Placental epithelial cell (primary cell): Measurements from ENCODE around the gene TRAPPC5. TPM values are rescaled to one million over a fixed set of nuclear protein-coding genes. Genes with fewer than 3 reads are reported as not detected.

Experiments used
- total RNA-seq: library from RNA; depleted of rRNA; stranded (reverse); fragments of >200 nt; gene quantifications from 2 replicates; pipeline ENCODE4 v1.2.3, GENCODE V29; 2012

Gene TRAPPC5
- 22.8 and 71.0 TPM in 2 replicates for total RNA-seq

GRCh38 chr19:7680606-7681339, at the start of gene TRAPPC5:
Gene TRAPPC5, plus strand, starts transcription at chr19:7680833. Its CDS starts 1,421 bp downstream, at chr19:7682254.

GRCh38 chr19:7633698-7634097, 46.9 kb upstream of the TRAPPC5 start, which contains the start of gene PCP2:
Gene PCP2, minus strand, starts transcription at chr19:7633719. Its CDS starts 262 bp downstream, at chr19:7633457.

GRCh38 chr19:7636691-7637373, 43.8 kb upstream of the TRAPPC5 start, which contains the start of gene STXBP2:
Gene STXBP2, plus strand, starts transcription at chr19:7637110. Its CDS starts 40 bp downstream, at chr19:7637150.

GRCh38 chr19:7668842-7669241, 11.8 kb upstream of the TRAPPC5 start, which contains the start of gene RETN:
Gene RETN, plus strand, starts transcription at chr19:7669049. Its CDS starts 278 bp downstream, at chr19:7669327.

GRCh38 chr19:7676854-7677253, 3.8 kb upstream of the TRAPPC5 start, which contains the start of gene MCEMP1:
Gene MCEMP1, plus strand, starts transcription at chr19:7677090. Its CDS starts 31 bp downstream, at chr19:7677121.

GRCh38 chr19:7701654-7702457, 21.2 kb downstream of the TRAPPC5 start, which contains the start of gene FCER2:
Gene FCER2, minus strand, starts transcription at chr19:7702131. Its CDS starts 2,371 bp downstream, at chr19:7699760.

GRCh38 chr19:7732045-7732444, 51.4 kb downstream of the TRAPPC5 start, which contains the start of gene CLEC4G:
Gene CLEC4G, minus strand, starts transcription at chr19:7732110. Its CDS starts 8 bp downstream, at chr19:7732102.

Other genes with a start within 250 kb of the TRAPPC5 start
- 2.8 and 5.9 TPM in 2 replicates for gene PEX11G, start 191.8 kb upstream of the TRAPPC5 start, total RNA-seq
- gene ZNF358, start 164.7 kb upstream of the TRAPPC5 start, total RNA-seq = 44.0 and 47.5 TPM in 2 replicates
- gene MCOLN1, start 158.2 kb upstream of the TRAPPC5 start, total RNA-seq = 6.8 and 7.9 TPM in 2 replicates
- 130 and 198 TPM in 2 replicates for gene PNPLA6, start 145.1 kb upstream of the TRAPPC5 start, total RNA-seq
- 7.8 and 8.2 TPM in 2 replicates for gene CAMSAP3, start 85.0 kb upstream of the TRAPPC5 start, total RNA-seq
- gene XAB2, start 51.3 kb upstream of the TRAPPC5 start, total RNA-seq = 47.0 and 62.0 TPM in 2 replicates
- gene PET100, start 51.0 kb upstream of the TRAPPC5 start, total RNA-seq = 3.6 and 13.3 TPM in 2 replicates
- gene PCP2, start 47.1 kb upstream of the TRAPPC5 start, total RNA-seq = not detected in 2 replicates
- gene STXBP2, start 43.7 kb upstream of the TRAPPC5 start, total RNA-seq = 73.6 and 81.3 TPM in 2 replicates
- gene RETN, start 11.8 kb upstream of the TRAPPC5 start, total RNA-seq = not detected in 2 replicates
- not detected in 2 replicates for gene MCEMP1, start 3.7 kb upstream of the TRAPPC5 start, total RNA-seq
- not detected in 2 replicates for gene FCER2, start 21.3 kb downstream of the TRAPPC5 start, total RNA-seq
- gene CLEC4G, start 51.3 kb downstream of the TRAPPC5 start, total RNA-seq = not detected in 2 replicates
- gene CD209, start 66.7 kb downstream of the TRAPPC5 start, total RNA-seq = not detected in 2 replicates
- not detected in 2 replicates for gene CLEC4M, start 82.4 kb downstream of the TRAPPC5 start, total RNA-seq
- 17.7 and 24.3 TPM in 2 replicates for gene EVI5L, start 149.4 kb downstream of the TRAPPC5 start, total RNA-seq
- gene PRR36, start 193.6 kb downstream of the TRAPPC5 start, total RNA-seq = under 0.01 TPM in 1 of 2 replicates, not detected in the other
- gene LRRC8E, start 207.7 kb downstream of the TRAPPC5 start, total RNA-seq = 10.6 and 11.8 TPM in 2 replicates
- 14.2 and 18.5 TPM in 2 replicates for gene MAP2K7, start 223.0 kb downstream of the TRAPPC5 start, total RNA-seq
- 0.98 and 1.2 TPM in 2 replicates for gene TGFBR3L, start 234.0 kb downstream of the TRAPPC5 start, total RNA-seq
- gene SNAPC2, start 239.5 kb downstream of the TRAPPC5 start, total RNA-seq = 14.6 and 17.7 TPM in 2 replicates
- gene CTXN1, start 245.3 kb downstream of the TRAPPC5 start, total RNA-seq = 0.39 and 0.43 TPM in 2 replicates